ENCODE data around the gene ZNF12. TPM values are rescaled to one million over a fixed set of nuclear protein-coding genes. Genes with fewer than 3 reads are reported as not detected.

The ZNF12 gene
- total and polyA plus RNA-seq, 2 of the 8 experiments (the other 6 are each of a cell fraction or from before 2014, with no cell fraction given), result 6.7 to 16.2 TPM

DNA sequence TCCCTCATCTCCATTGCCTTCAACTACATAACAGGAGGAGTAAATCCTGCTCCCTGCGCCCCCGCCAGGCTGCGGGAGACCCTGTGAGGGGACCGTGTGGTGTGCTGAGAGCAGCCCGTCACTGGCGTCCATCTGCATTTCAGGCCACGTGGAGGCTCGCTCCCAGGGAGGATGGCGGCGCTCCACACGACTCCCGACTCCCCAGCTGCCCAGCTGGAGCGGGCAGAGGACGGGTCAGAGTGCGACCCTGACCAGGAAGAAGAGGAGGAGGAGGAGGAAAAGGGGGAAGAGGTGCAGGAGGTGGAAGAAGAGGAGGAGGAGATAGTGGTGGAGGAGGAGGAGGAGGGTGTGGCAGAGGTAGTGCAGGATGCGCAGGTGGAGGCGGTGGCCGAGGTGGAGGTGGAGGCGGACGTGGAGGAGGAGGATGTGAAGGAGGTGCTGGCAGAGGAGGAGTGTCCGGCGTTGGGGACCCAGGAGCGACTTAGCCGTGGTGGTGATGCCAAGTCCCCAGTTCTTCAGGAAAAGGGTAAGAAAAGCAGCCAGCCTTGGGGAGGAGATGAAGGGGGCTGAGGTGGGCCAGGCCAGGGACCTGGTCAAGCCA lies 64.4 kb downstream of the ZNF12 start:
- H4K5ac ChIP-seq (ENCODE audit: insufficient read length, low read depth, low read length), result no peak overlapping the region
- no peak overlapping the region for H3K27ac ChIP-seq (ENCODE audit: low read depth, low read length)
- H2BK120ac ChIP-seq (replicated peaks; ENCODE audit: low read depth, low read length), result no peak overlapping the region
- no peak overlapping the region for H2BK12ac ChIP-seq (ENCODE audit: low read depth, low read length)
- FAIRE-seq (no peak), DNase-seq (ENCODE audit: low read depth in 1 of 2, low spot score in 2 of 2) (no peak)
- H4K8ac ChIP-seq (ENCODE audit: extremely low read depth, insufficient read depth, low read length), result no peak overlapping the region
- no peaks in the 10 kb centered on the region for H3K79me2 ChIP-seq (ENCODE audit: control insufficient read depth in 1 of 2, insufficient read depth in 2 of 2, low read length in 2 of 2)
- H4K91ac ChIP-seq (replicated peaks; ENCODE audit: insufficient read length, low read length), result no peak overlapping the region
- H3K23ac ChIP-seq (ENCODE audit: insufficient read length), result no peak overlapping the region
- 83% methylated on average over 17 of the region's 24 CpGs; no CpG with 5 or more reads in 1 of the 2 experiments for WGBS, 2 experiments (ENCODE audit: extremely low coverage in 1 of 2, insufficient coverage in 1 of 2, insufficient read length in 1 of 2, insufficient replicate concordance in 2 of 2, low coverage in 1 of 2, low lambda C conversion rate in 2 of 2, missing lambda C conversion rate in 1 of 2)
- no peak overlapping the region for H3K56ac ChIP-seq (replicated peaks; ENCODE audit: insufficient read length, low read depth, low read length)
- peaks cover 0 to 7% of the 10 kb centered on the region in 2 experiments for H4K20me1 ChIP-seq (replicated peaks in 1 of 2; ENCODE audit: control insufficient read depth in 1 of 2, insufficient read depth in 2 of 2, low read length in 2 of 2)
- peaks cover 5% of the 10 kb centered on the region; the same call in 1 of the 2 replicates for H3K79me1 ChIP-seq (ENCODE audit: low read depth, low read length)
- no peaks in the 10 kb centered on the region for H3K23me2 ChIP-seq (ENCODE audit: low read depth, low read length)
- no peaks in the 10 kb centered on the region for H3K9me3 ChIP-seq (ENCODE audit: insufficient read depth in 2 of 2, low read depth in 1 of 2, low read length in 1 of 2)
- H2AFZ ChIP-seq (ENCODE audit: low read length), result no peak overlapping the region
- ChIA-PET CTCF (ENCODE audit: partially characterized antibody) (interaction anchor here (1.0 to 1.4 kb wide), 2 partner anchors 77 to 126 kb away, joined by 3 to 4 read pairs; no protein-coding TSS in a partner anchor), POLR2A (ENCODE audit: partially characterized antibody) (interaction anchor here (1.5 kb wide), 1 partner anchor 87 kb away, joined by 4 read pairs; no protein-coding TSS in a partner anchor)
- no peaks in the 10 kb centered on the region; a peak in 1 of 7 replicates for H3K27me3 ChIP-seq (replicated peaks in 1 of 4; ENCODE audit: control insufficient read depth in 3 of 4, extremely low read depth in 1 of 4, insufficient read depth in 3 of 4, low read length in 3 of 4)
- H2BK5ac ChIP-seq (ENCODE audit: low read depth, low read length), result no peak overlapping the region
- H2AK5ac ChIP-seq (ENCODE audit: low read depth, low read length), result no peak overlapping the region
- H3K4me2 ChIP-seq (ENCODE audit: insufficient read depth in 1 of 2, low read depth in 2 of 2, low read length in 2 of 2), result no peak overlapping the region
- peaks cover 0 to 3% (median 0%) of the 10 kb centered on the region in 4 experiments; a peak in 3 of 7 replicates for H3K4me1 ChIP-seq (replicated peaks in 1 of 4; ENCODE audit: control insufficient read depth in 3 of 4, insufficient read depth in 4 of 4, low read length in 3 of 4)
- H3K18ac ChIP-seq (ENCODE audit: extremely low read depth, low read length), result no peak overlapping the region
- no peak overlapping the region for H3K4ac ChIP-seq (replicated peaks; ENCODE audit: insufficient read length, low read depth, low read length)
- no peak overlapping the region for H3K9ac ChIP-seq (replicated peaks in 1 of 4; ENCODE audit: extremely low read depth in 1 of 4, low read depth in 3 of 4, low read length in 3 of 4)
- H3K36me3 ChIP-seq (ENCODE audit: control insufficient read depth in 2 of 4, insufficient read depth in 4 of 4, low read length in 3 of 4), result peaks cover 0 to 10% (median 3%) of the 10 kb centered on the region in 4 experiments; a peak in 4 of 8 replicates
- no peak overlapping the region for H3K14ac ChIP-seq (ENCODE audit: insufficient read length)
- no peak overlapping the region for H2BK20ac ChIP-seq (ENCODE audit: low read length)
- no peak overlapping the region for H3K4me3 ChIP-seq (ENCODE audit: extremely low read depth in 1 of 4, insufficient read depth in 2 of 4, low read depth in 3 of 4, low read length in 4 of 4)
- no peak overlapping the region for H2BK15ac ChIP-seq (ENCODE audit: low read length)
- TF ChIP-seq RXRA (IDR thresholded peaks at IDR 0.05; ENCODE audit: insufficient read depth, low read depth, low read length), result no peak

Measured in H1 (cell line).